Measurements from ENCODE around the gene GTF2F1.
"Not testable (repeated sequence)": the region's sequence is repeated elsewhere in the genome, so short reads cannot be mapped to it uniquely, and the experiment has no call there.

The GTF2F1 gene

GRCh38 chr19:6416658-6417405 is 23.9 kb upstream of the GTF2F1 start:
- no peak for DNase-seq

DNA sequence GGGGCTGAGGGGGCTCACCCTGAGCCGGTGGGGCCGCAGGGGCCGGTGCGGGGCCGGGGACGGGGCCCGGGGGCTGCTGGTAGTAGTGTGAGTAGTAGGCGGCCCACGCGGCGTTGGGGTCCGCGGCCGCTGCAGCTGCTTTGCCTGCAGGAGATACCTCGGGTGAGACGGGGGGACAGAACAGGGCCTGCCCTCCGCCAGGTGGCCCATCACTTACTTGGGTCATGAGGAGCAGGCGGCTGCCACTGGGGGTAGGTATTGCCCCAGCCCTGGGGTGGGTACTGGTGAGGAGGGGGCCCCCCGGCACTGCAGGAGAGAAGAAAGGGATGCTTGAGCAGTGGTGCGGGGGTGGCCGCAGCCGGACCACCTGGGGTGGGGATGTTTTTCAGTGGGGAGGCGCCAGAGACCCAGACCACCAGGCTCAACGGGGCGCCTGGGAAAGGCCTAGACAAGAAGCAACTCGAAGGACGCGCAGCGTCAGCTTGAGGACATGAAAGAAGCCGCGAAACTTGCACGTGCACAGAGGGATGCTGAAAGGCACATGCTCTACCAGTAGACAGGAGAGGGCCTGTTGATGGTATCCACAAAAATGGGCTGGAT is 22.7 kb upstream of the GTF2F1 start:
- DNase-seq: no peak

- no peak for DNase-seq
Measured at GRCh38 chr19:6414793-6415590, 22.0 kb upstream of the GTF2F1 start.

- no peak for DNase-seq
Measured at GRCh38 chr19:6413721-6414643, 21.0 kb upstream of the GTF2F1 start.

GRCh38 chr19:6413291-6413690 is 20.3 kb upstream of the GTF2F1 start:
- DNase-seq: no peak

DNA sequence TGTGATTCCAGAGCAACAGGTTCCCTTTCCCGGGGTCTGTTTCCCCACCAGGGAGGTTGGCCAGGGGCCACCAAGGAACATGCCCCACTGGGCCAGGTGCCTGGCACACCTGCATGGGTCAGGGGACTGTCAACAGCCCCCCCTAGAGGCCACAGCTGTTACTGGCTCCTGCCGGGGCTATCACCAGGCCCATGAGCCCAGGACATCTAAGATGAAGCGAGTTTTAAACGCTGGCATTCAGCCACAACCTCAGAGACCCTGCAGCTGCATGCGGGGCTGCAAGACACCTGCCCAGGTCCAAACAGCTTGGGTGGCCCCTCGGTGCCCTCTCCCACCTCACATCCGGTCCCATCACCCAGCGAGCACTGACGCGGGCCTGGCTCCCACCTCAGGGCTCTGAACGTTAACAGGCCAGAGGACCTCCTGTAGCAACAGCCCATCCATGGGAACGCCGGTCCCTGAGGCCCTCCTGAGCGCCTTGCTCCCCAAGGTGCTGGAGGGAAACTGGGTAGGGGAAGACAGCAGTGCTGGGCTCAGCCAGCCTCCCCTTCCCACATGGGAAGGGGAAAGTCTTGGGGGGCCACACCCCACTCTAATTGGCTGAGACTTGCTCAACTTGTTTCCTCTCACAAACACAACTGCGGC is 19.6 kb upstream of the GTF2F1 start:
- peak; percentile 67 for DNase-seq

- no peak for DNase-seq
Measured at GRCh38 chr19:6412061-6412446, 19.1 kb upstream of the GTF2F1 start.

GRCh38 chr19:6409346-6409745 is 16.4 kb upstream of the GTF2F1 start:
- DNase-seq: no peak

DNA sequence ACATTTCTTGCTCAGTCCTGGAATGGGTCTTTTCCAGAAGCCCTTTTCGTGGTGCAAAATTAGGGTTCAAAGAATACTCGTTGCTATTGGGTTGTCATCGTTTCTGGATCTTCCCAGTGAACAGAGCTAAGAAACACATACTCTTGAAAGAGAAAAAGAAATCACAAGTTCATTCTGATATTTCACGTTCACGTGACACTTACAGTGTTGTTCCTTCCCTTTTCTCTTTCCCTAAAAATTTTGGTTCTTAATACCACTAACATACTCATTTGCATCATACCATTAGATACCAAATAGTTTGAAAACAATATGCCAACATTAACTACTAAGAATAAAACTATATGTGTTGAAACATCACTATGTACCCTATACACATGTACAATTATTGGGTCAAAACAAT is 13.4 kb upstream of the GTF2F1 start:
- DNase-seq: no peak

DNA sequence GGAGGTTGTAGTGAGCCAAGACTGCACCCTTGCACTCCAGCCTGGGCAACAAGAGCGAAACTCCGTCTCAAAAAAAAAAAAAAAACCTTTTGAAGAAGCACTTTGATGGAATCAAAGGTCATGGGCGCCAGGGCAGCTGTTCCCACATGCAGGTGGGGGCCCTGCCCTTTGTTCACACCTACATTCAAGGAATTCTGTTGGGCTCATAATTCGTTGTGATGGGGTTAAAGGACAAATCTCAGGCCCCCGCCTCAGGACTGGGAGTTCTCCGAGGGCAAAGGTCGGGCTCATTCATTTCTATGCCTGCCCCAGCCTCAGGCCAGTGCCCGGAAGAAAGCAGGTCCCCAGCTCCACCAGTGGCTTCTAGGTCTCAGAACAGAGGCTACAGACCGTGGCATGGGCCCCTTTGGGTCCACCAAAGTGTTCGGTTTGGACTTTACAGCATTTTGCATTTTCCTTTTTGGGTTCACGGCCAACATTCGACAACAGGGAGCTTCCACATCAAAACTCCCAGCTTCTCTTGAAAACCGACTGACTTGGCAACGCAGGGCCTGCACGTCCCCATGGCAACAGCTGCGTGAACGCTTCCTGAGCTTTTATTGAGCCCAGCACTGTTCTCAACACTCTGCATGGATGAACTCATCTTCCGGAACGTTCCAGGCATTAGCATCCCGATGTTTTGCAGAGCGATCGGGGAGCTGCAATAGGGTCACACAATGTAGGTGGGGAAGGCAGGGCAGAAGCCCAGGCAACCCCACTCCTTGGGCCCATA is 10.1 kb upstream of the GTF2F1 start:
- DNase-seq: no peak

DNA sequence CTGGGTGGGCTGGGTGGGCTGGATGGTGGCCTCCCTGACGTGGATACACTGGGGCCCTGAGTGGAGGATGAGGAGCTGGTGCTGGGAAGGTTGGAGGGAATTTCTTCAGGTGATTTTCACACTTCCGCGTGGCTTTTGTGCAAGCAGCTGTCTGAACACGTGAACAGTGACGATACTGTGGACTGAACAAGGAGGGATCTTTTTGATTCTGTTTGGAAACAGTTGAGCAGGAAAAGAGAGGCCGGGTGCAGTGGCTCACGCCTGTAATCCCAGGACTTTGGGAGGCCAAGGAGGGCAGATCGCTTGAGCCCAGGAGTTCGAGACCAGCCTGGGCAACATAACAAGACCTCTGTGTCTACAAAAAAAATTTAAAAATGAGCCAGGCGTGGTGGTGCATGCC is 9.1 kb upstream of the GTF2F1 start:
- DNase-seq: no peak

DNA sequence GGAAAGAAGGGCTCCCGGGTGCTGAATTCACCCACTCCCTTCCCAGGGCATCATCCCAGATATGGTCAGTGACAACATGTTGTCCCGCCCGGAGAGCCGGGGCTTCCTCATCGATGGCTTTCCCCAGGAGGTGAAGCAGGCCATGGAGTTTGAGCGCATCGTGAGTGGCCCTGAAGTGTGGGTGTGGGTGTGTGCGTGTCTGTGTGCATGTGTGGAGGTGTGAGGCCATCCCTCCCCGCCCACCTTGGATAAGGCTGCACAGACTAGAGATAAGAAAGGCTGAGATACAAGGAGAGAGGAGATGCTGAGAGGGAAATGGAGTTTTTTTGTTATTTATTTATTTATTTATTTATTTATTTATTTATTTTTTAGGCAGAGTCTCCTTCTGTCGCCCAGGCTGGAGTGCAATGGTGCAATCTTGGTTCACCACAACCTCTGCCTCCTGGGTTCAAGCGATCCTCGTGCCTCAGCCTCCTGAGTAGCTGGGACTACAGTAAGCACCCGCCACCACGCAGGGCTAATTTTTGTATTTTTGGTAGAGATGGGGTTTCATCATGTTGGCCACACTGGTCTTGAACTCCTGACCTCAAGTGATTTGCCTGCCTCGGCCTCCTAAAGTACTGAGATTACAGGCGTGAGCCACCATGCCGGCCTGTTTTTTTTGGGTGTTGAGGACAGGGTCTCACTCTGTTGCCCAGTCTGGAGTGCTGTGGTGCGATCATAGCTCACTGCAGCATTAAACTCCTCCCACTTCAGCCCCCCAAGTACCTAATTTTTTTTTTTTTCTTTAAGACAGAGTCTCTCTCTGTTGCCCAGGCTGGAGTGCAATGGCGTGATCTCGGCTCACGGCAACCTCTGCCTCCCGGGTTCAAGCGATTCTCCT is 7.3 kb upstream of the GTF2F1 start:
- DNase-seq: not testable (repeated sequence)

GRCh38 chr19:6396305-6396704 is 3.3 kb upstream of the GTF2F1 start:
- no peak for DNase-seq

DNA sequence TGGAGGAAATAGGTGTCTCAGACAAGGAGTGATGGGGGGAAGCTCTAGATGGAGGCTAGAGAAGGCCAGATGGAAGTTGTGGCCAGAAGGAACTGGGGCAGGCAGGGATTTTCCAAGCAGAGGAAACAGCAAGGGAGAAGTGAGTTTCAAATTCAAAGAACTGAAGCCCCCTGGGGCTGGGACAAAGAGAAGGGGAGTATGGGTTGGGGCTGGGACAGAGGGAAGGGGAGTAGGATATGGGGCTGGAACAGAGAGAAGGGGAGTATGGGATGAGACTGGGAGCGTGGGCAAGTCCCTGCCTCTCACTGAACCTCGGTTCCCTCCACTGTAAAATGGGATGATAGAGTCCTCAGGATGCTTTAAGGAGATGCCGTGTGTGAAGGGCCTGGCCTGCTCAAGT is 1.9 kb upstream of the GTF2F1 start:
- DNase-seq: no peak

DNA sequence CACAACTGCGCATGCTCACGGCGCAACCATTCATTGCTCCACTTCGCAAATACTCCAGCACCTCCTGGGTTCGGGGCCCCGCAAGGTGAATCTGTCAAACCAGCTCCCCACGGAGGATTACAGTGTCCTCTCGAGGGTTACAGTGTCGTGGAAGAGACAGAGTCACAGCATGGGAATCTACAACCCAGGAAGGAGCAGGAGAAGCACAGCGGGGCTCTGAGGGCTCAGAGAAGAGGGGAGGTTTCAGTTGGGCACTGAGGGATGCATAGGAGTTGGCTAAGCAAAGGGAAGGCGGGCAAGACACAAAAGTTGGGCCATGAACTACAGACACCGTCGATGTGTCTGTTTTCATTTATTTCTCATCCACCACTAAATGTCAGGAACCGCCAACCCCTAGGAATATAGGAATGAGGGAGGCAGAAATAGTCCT is 1.0 kb upstream of the GTF2F1 start:
- DNase-seq: no peak

DNA sequence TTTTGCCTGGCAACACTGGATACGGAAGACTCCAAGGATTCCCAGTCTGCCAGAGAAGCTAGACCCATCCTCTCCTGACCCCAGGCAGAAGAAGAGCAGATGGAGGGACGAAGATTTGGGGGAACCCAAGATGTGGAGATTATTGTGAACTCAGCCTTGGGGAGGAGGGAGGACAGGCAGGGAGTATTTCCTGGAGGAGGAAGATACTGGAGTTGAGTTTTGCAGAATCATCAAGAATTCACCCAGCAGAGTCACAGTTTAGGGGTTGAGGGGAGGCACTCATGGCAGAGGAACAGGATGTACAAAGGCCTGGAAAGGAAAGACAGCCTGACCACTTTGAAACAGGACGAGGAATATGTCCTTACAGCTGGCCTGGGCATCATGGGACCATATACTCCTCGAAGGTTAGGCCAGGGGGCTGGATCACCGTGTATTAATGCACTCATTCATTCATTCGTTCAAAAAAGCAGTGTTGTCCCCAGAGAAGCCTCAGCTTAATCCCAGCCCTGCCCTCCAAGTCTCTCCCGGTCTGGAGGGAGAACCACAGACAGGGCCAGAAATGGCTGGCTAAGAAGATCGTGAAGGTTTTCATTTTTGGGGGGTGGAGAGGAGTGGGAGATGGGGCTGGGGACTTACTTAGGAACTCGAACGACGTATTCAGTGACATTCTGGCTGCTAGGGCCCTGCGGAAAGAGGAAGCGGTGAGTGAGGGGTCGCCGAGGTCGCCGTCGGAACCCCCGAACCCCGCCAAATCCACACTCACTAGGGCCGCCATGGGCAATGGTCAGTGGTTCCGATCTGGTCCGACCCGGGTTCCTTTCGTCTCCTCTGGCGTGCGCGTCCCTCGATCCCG is 517 bp downstream of the GTF2F1 start:
- DNase-seq: no peak

DNA sequence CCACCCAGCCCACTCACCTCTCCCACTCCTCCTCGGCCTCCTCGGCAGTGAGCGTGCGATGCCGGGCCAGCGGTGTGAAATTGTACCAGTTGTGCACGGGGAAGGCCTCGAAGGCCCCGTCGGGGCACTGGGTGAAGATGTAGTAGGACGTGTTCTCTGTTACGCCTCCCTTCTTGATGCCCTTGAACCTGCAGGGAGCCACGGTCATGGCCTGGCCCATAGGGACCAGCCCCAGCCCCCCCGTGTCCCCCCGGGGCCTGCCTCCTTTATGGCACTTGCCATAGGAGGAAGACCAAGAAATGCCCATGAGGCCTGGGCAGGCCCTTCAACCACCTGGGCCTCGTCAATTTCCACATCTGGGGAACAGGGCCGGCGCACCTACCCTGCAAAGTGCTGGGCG is 5.6 kb downstream of the GTF2F1 start:
- no peak for DNase-seq

DNA sequence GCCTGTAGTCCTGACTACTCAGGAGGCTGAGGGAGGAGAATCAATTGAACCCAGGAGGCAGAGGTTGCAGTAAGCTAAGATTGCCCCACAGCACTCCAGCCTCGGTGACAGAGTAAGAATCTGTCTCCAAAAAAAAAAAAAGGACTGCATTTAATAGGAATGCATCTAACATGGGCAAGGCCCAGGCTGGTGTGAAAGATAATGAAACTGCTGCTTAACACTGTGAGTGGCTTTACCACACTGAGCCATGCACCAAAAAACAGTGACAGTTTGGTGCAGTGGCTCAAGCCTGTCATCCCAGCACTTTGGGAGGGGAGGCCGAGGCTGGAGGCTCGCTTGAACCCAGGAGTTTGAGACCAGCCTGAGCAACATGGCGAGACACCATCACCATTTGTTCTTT is 8.6 kb downstream of the GTF2F1 start:
- no peak for DNase-seq

DNA sequence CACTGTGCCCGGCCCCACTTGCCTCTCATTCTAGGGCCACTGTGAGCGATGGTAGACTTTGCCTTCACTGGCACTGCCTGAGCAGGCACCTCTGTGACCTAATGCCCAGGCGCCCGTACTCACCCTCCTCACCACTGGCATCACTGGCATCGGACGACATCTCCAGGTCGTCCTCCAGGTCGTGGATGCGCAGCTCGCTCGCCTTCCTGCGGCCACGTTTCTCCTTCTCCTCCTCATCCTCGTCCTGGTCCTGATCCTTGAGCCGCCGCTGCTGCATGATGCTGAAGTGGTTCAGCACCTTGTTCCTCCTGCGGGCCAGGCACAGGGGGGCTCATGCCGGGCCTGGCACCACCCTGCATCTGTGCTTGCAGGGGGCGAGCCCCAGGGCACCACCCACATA is 9.8 kb downstream of the GTF2F1 start:
- no peak for DNase-seq
